Erythroblast (primary cell): ENCODE data around the gene PITX2.

ENCODE experiments used
- GATA1 ChIP-seq: IDR thresholded peaks from 2 replicates; pipeline ENCODE4 v1.6.1; 2011; ENCODE audit warnings: low read depth, mild to moderate bottlenecking, control low read depth, low read length, moderate library complexity
- POLR2A ChIP-seq: IDR thresholded peaks from 2 replicates; pipeline ENCODE4 v1.6.1; 2011; ENCODE audit warnings: mild to moderate bottlenecking, low read length

- TF ChIP-seq POLR2A (no peak), GATA1 (no peak)
Observed at GRCh38 chr4:110666030-110666429, 43.2 kb upstream of the PITX2 start.
